Fibroblast of pulmonary artery (primary cell): ENCODE measurements around the gene FGF1.

Experiments used
- DNase-seq: peaks from one replicate; pipeline ENCODE4 v3.0.0-alpha.2; 2010; ENCODE audit warnings: low read depth
- H3K4me3 ChIP-seq: replicated peaks from 2 replicates; pipeline ENCODE4 v1.5.1; 2011; ENCODE audit warnings: low read depth, mild to moderate bottlenecking, control low read depth, low read length, moderate library complexity
- CTCF ChIP-seq: IDR thresholded peaks from 2 replicates; pipeline ENCODE4 v1.5.1; 2011; ENCODE audit warnings: mild to moderate bottlenecking, control low read depth, low read length, inconsistent platforms; ENCODE audit errors: missing control alignments

FGF1 gene

GRCh38 chr5:142671801-142672200 is 14.1 kb downstream of the FGF1 start:
- no peak for TF ChIP-seq CTCF
- DNase-seq: peak; percentile 70
- no peak overlapping the region for H3K4me3 ChIP-seq

GRCh38 chr5:142671266-142671665 is 14.6 kb downstream of the FGF1 start:
- no peak for DNase-seq
- no peak overlapping the region for H3K4me3 ChIP-seq
- TF ChIP-seq CTCF: no peak

- H3K4me3 ChIP-seq: no peak overlapping the region
- no peak for TF ChIP-seq CTCF
- no peak for DNase-seq
These were observed 15.1 kb downstream of the FGF1 start for GRCh38 chr5:142670804-142671203.

GRCh38 chr5:142669477-142669876 is 16.4 kb downstream of the FGF1 start:
- no peak for DNase-seq
- no peak for TF ChIP-seq CTCF
- H3K4me3 ChIP-seq: no peak overlapping the region

- no peak overlapping the region for H3K4me3 ChIP-seq
- DNase-seq: no peak
- no peak for TF ChIP-seq CTCF
These were observed 17.6 kb downstream of the FGF1 start for GRCh38 chr5:142668336-142668735.

- no peak for TF ChIP-seq CTCF
- no peak for DNase-seq
- no peak overlapping the region for H3K4me3 ChIP-seq
These were observed 18.1 kb downstream of the FGF1 start for GRCh38 chr5:142667831-142668230.

GRCh38 chr5:142664636-142665035 is 21.3 kb downstream of the FGF1 start:
- no peak for DNase-seq
- TF ChIP-seq CTCF: no peak
- H3K4me3 ChIP-seq: no peak overlapping the region
